WTC11 (cell line): Measurements from ENCODE around the gene GAL. TPM values are rescaled to one million over a fixed set of nuclear protein-coding genes. Genes with fewer than 3 reads are reported as not detected.

Source experiments
- ATAC-seq: fragments of 200-7000 bp; cut with Tn5 transposase; 2 replicates; pipeline ENCODE4 v1.10.0; 2021; ENCODE audit warnings: mild to moderate bottlenecking, moderate library complexity
- CTCF ChIA-PET: fragments of 300-600 bp; sonication (Branson Sonifier 250); formaldehyde crosslinking; loops from one replicate; lab custom pipeline; 2021; ENCODE audit warnings: antibody characterized with exemption; lab: Charles Lee
- POLR2A ChIA-PET: fragments of 350-600 bp; sonication (Branson Sonifier 250); formaldehyde crosslinking; loops from one replicate; lab custom pipeline; 2021; ENCODE audit warnings: antibody characterized with exemption; lab: Charles Lee
- DNase-seq: peaks from one replicate; pipeline ENCODE4 v3.0.0; 2021; ENCODE audit warnings: low spot score
- H3K27ac Mint-ChIP-seq: 2 replicates; pipeline ENCODE4 v1.8.0; 2021; ENCODE audit warnings: mixed read lengths
- H3K27me3 Mint-ChIP-seq: 2 replicates; pipeline ENCODE4 v1.8.0; 2021; ENCODE audit warnings: low read depth, mild to moderate bottlenecking, moderate library complexity, mixed read lengths
- H3K36me3 Mint-ChIP-seq: 2 replicates; pipeline ENCODE4 v1.8.0; 2021; ENCODE audit warnings: mixed read lengths
- H3K4me1 Mint-ChIP-seq: 2 replicates; pipeline ENCODE4 v1.8.0; 2022; ENCODE audit warnings: mixed read lengths
- H3K4me3 Mint-ChIP-seq: 2 replicates; pipeline ENCODE4 v1.8.0; 2021; ENCODE audit warnings: mild to moderate bottlenecking, moderate library complexity, mixed read lengths
- H3K9me3 Mint-ChIP-seq: 2 replicates; pipeline ENCODE4 v1.8.0; 2021; ENCODE audit warnings: mixed read lengths
- CREM ChIP-seq: sonication (generic); formaldehyde crosslinking; IDR thresholded peaks from 2 replicates; pipeline ENCODE4 v1.8.1; 2022; ENCODE audit warnings: mild to moderate bottlenecking, missing genetic modification reagents, moderate library complexity
- E2F4 ChIP-seq: sonication (generic); formaldehyde crosslinking; IDR thresholded peaks from 2 replicates; pipeline ENCODE4 v1.8.1; 2022; ENCODE audit warnings: low read depth, mild to moderate bottlenecking, moderate library complexity, missing genetic modification reagents, borderline replicate concordance
- GRHL2 ChIP-seq: fragments of 250-450 bp; sonication (Bioruptor Pico); IDR thresholded peaks from 2 replicates; pipeline ENCODE4 v1.8.0; 2022; ENCODE audit warnings: mild to moderate bottlenecking, moderate library complexity; ENCODE audit not compliant: insufficient replicate concordance, severe bottlenecking
- MXD4 ChIP-seq: fragments of 250-450 bp; sonication (Bioruptor Pico); IDR thresholded peaks from 2 replicates; pipeline ENCODE4 v1.8.0; 2021; ENCODE audit warnings: mild to moderate bottlenecking, moderate library complexity, borderline replicate concordance
- NFATC4 ChIP-seq: fragments of 250-450 bp; sonication (Bioruptor Pico); IDR thresholded peaks from 2 replicates; pipeline ENCODE4 v1.9.0; 2021; ENCODE audit warnings: mild to moderate bottlenecking
- OVOL2 ChIP-seq: fragments of 250-450 bp; sonication (Bioruptor Pico); IDR thresholded peaks from 2 replicates; pipeline ENCODE4 v1.9.0; 2021; ENCODE audit warnings: mild to moderate bottlenecking, borderline replicate concordance
- PRDM15 ChIP-seq: sonication (generic); formaldehyde crosslinking; IDR thresholded peaks from 2 replicates; pipeline ENCODE4 v1.8.0; 2022; ENCODE audit warnings: missing genetic modification reagents
- RELA ChIP-seq: sonication (generic); formaldehyde crosslinking; IDR thresholded peaks from 2 replicates; pipeline ENCODE4 v1.8.1; 2022; ENCODE audit warnings: missing genetic modification reagents, mild to moderate bottlenecking, borderline replicate concordance
- USF1 ChIP-seq: sonication (generic); formaldehyde crosslinking; IDR thresholded peaks from 2 replicates; pipeline ENCODE4 v1.8.0; 2022; ENCODE audit warnings: mild to moderate bottlenecking, missing genetic modification reagents
- ZMAT4 ChIP-seq: fragments of 250-450 bp; sonication (Bioruptor Pico); IDR thresholded peaks from 2 replicates; pipeline ENCODE4 v1.9.0; 2021; ENCODE audit warnings: mild to moderate bottlenecking
- ZNF219 ChIP-seq: sonication (generic); formaldehyde crosslinking; IDR thresholded peaks from 2 replicates; pipeline ENCODE4 v1.8.0; 2023; ENCODE audit warnings: missing genetic modification reagents, mild to moderate bottlenecking, borderline replicate concordance
- ZNF281 ChIP-seq: sonication (generic); formaldehyde crosslinking; IDR thresholded peaks from 2 replicates; pipeline ENCODE4 v1.8.0; 2023; ENCODE audit warnings: mild to moderate bottlenecking, missing genetic modification reagents
- ZNF423 ChIP-seq: fragments of 250-450 bp; sonication (Bioruptor Pico); IDR thresholded peaks from 2 replicates; pipeline ENCODE4 v2.1.2; 2022; ENCODE audit warnings: mild to moderate bottlenecking, moderate library complexity
- ZNF425 ChIP-seq: fragments of 250-450 bp; sonication (Bioruptor Pico); conservative IDR thresholded peaks from 2 replicates; pipeline ENCODE4 v1.9.0; 2021; ENCODE audit warnings: mild to moderate bottlenecking
- total RNA-seq: library from RNA; stranded (reverse); gene quantifications from 3 replicates; pipeline ENCODE4 v1.2.3, GENCODE V29; 2021

The GAL gene
- total RNA-seq, 1 experiment from 2014 or later: 102 TPM

GRCh38 chr11:68687311-68687710 is 3.0 kb downstream of the GAL start:
- peaks cover 29% of the 10 kb centered on the region for H3K36me3 Mint-ChIP-seq
- DNase-seq: no peak
- ATAC-seq: no peak
- no peaks in the 10 kb centered on the region for H3K9me3 Mint-ChIP-seq
- peaks cover 39% of the 10 kb centered on the region for H3K4me1 Mint-ChIP-seq
- ChIA-PET POLR2A (interaction anchor here (0.7 kb wide), 1 partner anchor 48 kb away, joined by 3 read pairs; no protein-coding TSS in a partner anchor), CTCF (no interaction called here)
- peaks cover 40% of the 10 kb centered on the region for H3K27me3 Mint-ChIP-seq
- TF ChIP-seq CREM (CRISPR knock-in tag): no peak
- no peak for TF ChIP-seq E2F4 (CRISPR knock-in tag)
- TF ChIP-seq USF1 (CRISPR knock-in tag): no peak
- TF ChIP-seq ZMAT4 (CRISPR knock-in tag): no peak
- TF ChIP-seq ZNF425 (CRISPR knock-in tag): no peak
- TF ChIP-seq OVOL2: no peak
- no peak for TF ChIP-seq PRDM15 (CRISPR knock-in tag)
- no peak for TF ChIP-seq RELA (CRISPR knock-in tag)
- no peak for TF ChIP-seq GRHL2 (CRISPR knock-in tag)
- no peak for TF ChIP-seq ZNF219 (CRISPR knock-in tag)
- no peak for TF ChIP-seq NFATC4 (CRISPR knock-in tag)
- TF ChIP-seq MXD4 (CRISPR knock-in tag): no peak
- no peak for TF ChIP-seq ZNF281 (CRISPR knock-in tag)
- TF ChIP-seq ZNF423 (CRISPR knock-in tag): no peak
- TF ChIP-seq, all 79 proteins: peak for 0
- Mint-ChIP-seq H3K4me3 (no peak overlapping the region), H3K27ac (no peak overlapping the region)
